ENCODE measurements around the gene SPOUT1. TPM values are rescaled to one million over a fixed set of nuclear protein-coding genes. Genes with fewer than 3 reads are reported as not detected.

Gene SPOUT1
- total RNA-seq, 4 donors from 2014 or later: 9.6 to 26.0 (median 21.1) TPM

- H3K27me3 ChIP-seq: no peaks in the 10 kb centered on the region
- H3K9me3 ChIP-seq: no peaks in the 10 kb centered on the region
- no peak for ATAC-seq
- no peak overlapping the region for H3K27ac ChIP-seq
- peaks cover 0 to 29% (median 6%) of the 10 kb centered on the region in 3 donors for H3K4me1 ChIP-seq
- no peak overlapping the region for H3K4me3 ChIP-seq
- H3K36me3 ChIP-seq: peaks cover 0 to 78% of the 10 kb centered on the region in 2 donors
- WGBS, 2 donors (ENCODE audit: low coverage in 1 of 2): 88 to 100% methylated on average over 1 to 2 of the region's 7 CpGs
- no peak for TF ChIP-seq POLR2A (IDR thresholded peaks at IDR 0.05)
- TF ChIP-seq, protein P1, sequence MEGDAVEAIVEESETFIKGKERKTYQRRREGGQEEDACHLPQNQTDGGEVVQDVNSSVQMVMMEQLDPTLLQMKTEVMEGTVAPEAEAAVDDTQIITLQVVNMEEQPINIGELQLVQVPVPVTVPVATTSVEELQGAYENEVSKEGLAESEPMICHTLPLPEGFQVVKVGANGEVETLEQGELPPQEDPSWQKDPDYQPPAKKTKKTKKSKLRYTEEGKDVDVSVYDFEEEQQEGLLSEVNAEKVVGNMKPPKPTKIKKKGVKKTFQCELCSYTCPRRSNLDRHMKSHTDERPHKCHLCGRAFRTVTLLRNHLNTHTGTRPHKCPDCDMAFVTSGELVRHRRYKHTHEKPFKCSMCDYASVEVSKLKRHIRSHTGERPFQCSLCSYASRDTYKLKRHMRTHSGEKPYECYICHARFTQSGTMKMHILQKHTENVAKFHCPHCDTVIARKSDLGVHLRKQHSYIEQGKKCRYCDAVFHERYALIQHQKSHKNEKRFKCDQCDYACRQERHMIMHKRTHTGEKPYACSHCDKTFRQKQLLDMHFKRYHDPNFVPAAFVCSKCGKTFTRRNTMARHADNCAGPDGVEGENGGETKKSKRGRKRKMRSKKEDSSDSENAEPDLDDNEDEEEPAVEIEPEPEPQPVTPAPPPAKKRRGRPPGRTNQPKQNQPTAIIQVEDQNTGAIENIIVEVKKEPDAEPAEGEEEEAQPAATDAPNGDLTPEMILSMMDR (IDR thresholded peaks at IDR 0.05): no peak
- TF ChIP-seq POLR2AphosphoS5 (IDR thresholded peaks at IDR 0.05): no peak
- TF ChIP-seq EP300 (IDR thresholded peaks at IDR 0.05): no peak
Observed at GRCh38 chr9:128824911-128825310, 4.7 kb downstream of the SPOUT1 start.

GRCh38 chr9:128823903-128824406, 5.6 kb downstream of the SPOUT1 start:
- H3K27me3 ChIP-seq: no peaks in the 10 kb centered on the region
- H3K9me3 ChIP-seq: no peaks in the 10 kb centered on the region
- no peak for ATAC-seq
- no peak overlapping the region for H3K27ac ChIP-seq
- no peak for TF ChIP-seq POLR2A (IDR thresholded peaks at IDR 0.05)
- TF ChIP-seq POLR2AphosphoS5 (IDR thresholded peaks at IDR 0.05): no peak
- no peak for TF ChIP-seq EP300 (IDR thresholded peaks at IDR 0.05)
- TF ChIP-seq, protein P1 (IDR thresholded peaks at IDR 0.05): no peak
- peaks cover 0 to 33% (median 13%) of the 10 kb centered on the region in 3 donors for H3K4me1 ChIP-seq
- 43% methylated on average over 2 of the region's 12 CpGs; no CpG with 5 or more reads in 1 of the 2 donors for WGBS, 2 donors (ENCODE audit: low coverage in 1 of 2)
- peaks cover 0 to 78% of the 10 kb centered on the region in 2 donors for H3K36me3 ChIP-seq
- H3K4me3 ChIP-seq: no peak overlapping the region

DNA sequence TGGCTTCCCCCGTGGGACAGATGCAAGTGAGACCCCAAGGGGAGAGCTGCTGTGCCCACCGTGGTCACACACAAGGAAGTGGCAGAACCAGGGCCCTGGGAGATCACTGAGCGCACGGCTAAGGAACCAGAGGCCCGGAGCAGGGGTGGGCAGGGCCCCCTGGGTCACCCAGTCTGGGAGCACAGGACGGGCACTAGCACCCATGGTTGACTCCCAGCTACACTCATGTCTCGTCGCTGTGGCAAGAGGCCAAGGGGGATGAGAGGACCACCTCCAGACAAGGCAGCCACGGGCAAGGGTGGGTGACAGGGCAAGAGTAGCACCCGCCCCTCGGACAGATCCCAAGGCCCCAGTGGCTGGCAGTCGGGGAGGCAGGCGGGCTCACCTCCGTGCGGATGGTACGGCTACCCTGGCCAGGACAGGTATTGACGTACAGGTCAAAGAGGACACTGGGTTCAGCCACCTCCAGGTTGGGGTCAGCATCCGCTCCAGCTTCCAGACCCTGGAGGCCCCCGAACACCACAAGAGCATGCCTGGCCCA, 6.2 kb downstream of the SPOUT1 start:
- H3K36me3 ChIP-seq: peaks cover 0 to 78% of the 10 kb centered on the region in 2 donors

DNA sequence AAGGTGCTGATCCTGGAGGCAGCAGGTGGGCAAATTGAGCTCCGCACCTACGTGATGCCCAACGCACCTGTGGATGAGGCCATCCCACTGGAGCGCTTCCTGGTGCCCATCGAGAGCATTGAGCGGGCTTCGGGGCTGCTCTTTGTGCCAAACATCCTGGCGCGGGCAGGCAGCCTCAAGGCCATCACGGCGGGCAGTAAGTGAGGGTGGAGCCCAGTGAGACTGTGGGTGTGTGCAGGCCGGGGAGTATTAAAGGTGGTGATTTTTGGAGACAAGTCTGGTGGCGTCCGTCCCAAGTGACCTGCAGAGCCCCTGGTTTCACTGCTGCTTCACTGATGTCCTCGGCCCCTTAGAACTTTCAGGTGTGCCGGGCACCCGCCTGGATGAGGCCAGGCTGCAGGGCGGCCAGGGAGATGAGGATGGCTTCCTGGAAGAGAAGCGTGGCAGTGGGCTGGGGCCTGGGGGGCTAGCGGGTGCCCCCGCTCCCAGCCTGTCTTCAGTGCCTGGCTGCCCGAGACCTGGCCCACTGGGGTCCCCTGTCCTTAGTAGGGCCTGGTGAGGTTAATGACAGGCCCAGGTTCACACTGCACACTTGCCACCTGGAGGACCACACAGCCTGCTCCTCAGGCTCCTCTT, 7.1 kb downstream of the SPOUT1 start:
- Histone ChIP-seq H3K4me3 (no peak overlapping the region), H3K27me3 (no peaks in the 10 kb centered on the region), H3K9me3 (no peaks in the 10 kb centered on the region), H3K36me3 (peaks cover 0 to 71% of the 10 kb centered on the region in 2 donors), H3K27ac (no peak overlapping the region), H3K4me1 (peaks cover 0 to 21% (median 11%) of the 10 kb centered on the region in 3 donors)
- TF ChIP-seq POLR2A (IDR thresholded peaks at IDR 0.05): no peak
- TF ChIP-seq POLR2AphosphoS5 (IDR thresholded peaks at IDR 0.05): no peak
- TF ChIP-seq EP300 (IDR thresholded peaks at IDR 0.05): no peak
- TF ChIP-seq, protein P1 (IDR thresholded peaks at IDR 0.05): no peak
- no CpG with 5 or more reads among the region's 22 CpGs for WGBS, 2 donors (ENCODE audit: low coverage in 1 of 2)
- no peak for ATAC-seq

More for the DNA sequence above, 6.2 kb downstream of the SPOUT1 start:
- no peak for ATAC-seq
- TF ChIP-seq POLR2AphosphoS5 (IDR thresholded peaks at IDR 0.05) (no peak), EP300 (IDR thresholded peaks at IDR 0.05) (no peak), POLR2A (IDR thresholded peaks at IDR 0.05) (no peak)
- TF ChIP-seq, protein P1 (IDR thresholded peaks at IDR 0.05): no peak
- Histone ChIP-seq H3K9me3 (no peaks in the 10 kb centered on the region), H3K4me3 (no peak overlapping the region), H3K27me3 (no peaks in the 10 kb centered on the region), H3K4me1 (peaks cover 0 to 30% (median 11%) of the 10 kb centered on the region in 3 donors), H3K27ac (no peak overlapping the region)
- 93 to 100% methylated on average over 1 to 3 of the region's 19 CpGs for WGBS, 2 donors (ENCODE audit: low coverage in 1 of 2)

Data from gastroesophageal sphincter (tissue), 4 donors.